HG03039 (cell line): ENCODE results near the gene FMNL3.

Experiments
- ATAC-seq: cut with Tn5 transposase; IDR thresholded peaks from one replicate; pipeline ENCODE4 v1.9.1; 2021; ENCODE audit warnings: mild to moderate bottlenecking, moderate library complexity; ENCODE audit not compliant: unreplicated experiment

FMNL3 gene

GRCh38 chr12:49658276-49658675, 48.9 kb downstream of the FMNL3 start:
- ATAC-seq, result no peak

- no peak for ATAC-seq
Observed at GRCh38 chr12:49655595-49656236, 51.5 kb downstream of the FMNL3 start.

- no peak for ATAC-seq
Observed at GRCh38 chr12:49654715-49655114, 52.5 kb downstream of the FMNL3 start.

DNA sequence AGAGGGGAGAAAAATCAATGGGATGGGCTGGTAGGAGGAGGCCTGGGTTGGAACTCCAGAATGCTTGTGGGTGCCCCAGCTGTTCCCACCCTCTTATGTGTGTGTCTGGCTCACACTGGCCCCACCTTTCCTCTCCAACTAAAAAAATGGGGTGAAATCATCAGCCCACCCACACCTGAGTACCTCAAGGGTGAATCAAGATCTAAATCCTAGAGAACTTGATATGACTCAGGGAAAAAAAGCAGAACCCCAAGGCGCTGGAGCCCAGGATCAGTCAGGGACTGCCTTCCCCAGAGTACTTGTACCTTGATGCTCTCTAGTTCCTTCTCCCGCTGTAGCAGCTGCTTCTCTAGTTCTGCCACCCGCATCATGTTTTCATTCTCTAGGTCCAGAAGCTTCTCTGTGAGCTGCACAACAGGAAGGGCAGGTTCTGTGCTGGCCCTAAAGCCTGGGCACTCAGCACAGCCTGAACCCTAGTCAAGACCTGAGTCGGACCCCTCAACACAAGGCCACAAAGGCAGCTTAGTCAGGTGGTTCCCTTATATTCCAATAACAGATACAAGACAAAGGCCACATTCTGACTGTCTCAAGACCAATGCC, 54.2 kb downstream of the FMNL3 start:
- no peak for ATAC-seq

DNA sequence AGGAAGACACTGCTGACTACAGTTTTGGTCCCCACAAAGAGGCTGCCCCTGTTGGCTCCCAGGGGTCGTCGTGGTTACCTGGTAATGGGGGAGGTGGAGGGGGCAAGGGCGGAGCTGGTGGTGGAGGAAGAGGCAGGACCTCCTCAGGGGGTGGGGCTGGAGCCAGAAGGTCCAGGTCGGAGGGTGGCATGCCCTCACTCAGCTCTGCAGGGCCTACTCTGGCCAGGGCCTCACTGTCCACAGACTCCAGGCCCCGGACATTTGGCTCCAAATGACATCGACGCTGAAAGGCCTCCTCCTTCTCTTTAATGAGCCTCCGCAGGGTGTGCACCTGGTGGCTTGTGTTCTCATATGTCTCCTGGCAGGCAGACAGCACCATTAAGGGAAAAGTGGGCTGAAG, 55.4 kb downstream of the FMNL3 start:
- ATAC-seq, result no peak

- no peak for ATAC-seq
Observed at GRCh38 chr12:49649892-49650291, 57.3 kb downstream of the FMNL3 start.

DNA sequence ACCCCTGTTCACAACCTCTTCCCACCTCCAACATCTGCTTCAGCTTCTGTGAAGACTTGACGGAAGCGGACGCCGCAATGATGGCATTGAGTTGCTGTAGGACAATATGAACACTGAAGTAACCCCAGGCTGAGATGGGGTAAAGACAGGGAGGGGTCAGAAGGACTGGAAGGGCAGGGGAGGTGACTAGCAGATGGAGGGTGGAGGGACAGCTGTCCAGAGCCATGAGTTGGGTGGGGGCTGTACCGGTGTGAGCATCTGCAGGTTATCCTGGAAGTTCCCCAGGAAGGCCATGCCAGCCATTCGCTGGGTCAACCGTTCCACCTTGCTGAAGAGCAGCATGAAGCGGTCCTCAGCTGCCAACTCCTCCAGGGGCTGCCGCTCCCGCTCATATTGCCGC, 57.8 kb downstream of the FMNL3 start:
- ATAC-seq, result no peak

GRCh38 chr12:49648712-49649003, 58.5 kb downstream of the FMNL3 start:
- no peak for ATAC-seq

- ATAC-seq, result no peak
Observed at GRCh38 chr12:49647827-49648711, 59.1 kb downstream of the FMNL3 start.

DNA sequence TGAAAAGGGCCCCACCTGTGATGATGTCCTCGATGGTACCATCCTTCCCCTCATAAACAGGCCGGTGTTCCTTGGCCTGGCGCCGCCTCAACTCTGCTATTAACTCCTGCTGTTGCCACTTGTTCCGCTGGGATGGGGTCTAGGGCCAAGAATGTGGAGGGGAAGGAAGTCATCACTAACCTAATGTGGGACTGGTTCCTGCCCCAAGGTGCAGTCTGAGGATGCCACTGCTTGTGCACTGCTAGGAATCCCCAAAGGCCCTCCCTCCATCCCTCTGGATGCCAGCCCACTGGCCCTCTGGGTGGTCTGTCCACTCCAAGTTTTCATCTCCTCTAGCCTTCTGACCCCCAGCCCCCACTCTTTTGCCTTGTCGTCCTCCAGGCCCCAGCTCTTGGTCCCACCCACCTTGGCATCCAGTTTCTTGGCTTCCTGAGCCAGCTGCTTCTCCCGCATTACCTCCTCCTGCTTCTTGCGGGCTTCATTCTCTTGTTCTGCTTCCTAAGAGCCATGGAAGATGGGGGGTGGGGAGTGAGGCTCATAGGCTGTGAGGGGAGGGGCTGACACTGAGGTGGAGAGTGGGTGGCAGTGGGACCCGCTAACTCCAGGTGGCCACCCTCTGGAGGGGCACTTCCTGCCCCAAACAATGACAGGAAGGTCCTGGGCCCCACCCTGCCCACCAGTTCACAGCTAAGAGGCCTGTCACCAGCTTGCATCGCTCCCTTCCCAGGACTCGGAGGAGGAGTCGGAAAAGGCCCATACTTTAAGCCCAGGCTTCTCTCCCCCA, 60.1 kb downstream of the FMNL3 start:
- no peak for ATAC-seq

- no peak for ATAC-seq
Observed at GRCh38 chr12:49646331-49646830, 60.8 kb downstream of the FMNL3 start.

DNA sequence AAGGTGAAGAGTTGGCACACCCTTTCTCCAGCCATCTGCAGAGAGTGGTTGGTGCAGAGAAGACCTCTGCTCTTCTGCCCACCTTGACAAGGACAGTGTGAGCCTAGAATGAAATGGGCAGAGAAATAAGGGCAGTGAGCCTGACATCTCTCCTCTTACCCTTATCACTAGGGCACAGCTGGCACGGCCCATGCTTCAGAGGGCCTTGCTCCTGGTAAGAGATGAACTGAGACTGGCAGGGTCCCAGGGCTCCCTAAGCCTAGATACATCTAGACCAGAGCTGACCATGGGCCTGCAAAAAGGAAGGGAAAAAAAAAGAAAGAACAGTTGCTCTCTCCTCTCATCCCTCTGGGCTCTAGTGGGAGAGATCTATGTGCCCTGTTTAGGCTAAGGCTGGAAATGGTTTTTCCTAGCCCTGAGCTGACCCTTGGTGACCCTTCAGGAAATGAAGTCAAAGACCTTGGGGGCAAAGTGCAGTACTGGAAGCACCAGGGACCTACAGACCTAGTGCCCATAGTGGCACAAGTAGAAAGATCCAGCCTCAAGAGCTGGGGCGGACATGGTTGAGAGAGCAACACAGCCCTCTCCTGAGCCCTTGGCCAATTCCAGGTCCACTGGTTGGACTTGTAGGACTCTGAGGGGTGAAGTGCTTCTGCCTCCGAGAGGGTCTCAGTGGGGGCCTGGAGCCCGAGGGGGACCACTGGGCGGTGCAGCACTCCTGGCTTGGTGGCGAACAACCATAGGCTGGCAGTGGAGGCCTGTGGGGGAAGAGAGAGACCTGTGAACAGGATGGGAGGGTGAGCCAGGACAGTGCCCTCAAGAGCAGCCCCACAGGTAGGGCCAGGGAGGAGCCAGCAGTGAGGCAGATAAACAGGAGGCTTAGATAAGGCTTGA, 61.8 kb downstream of the FMNL3 start:
- ATAC-seq, result no peak

DNA sequence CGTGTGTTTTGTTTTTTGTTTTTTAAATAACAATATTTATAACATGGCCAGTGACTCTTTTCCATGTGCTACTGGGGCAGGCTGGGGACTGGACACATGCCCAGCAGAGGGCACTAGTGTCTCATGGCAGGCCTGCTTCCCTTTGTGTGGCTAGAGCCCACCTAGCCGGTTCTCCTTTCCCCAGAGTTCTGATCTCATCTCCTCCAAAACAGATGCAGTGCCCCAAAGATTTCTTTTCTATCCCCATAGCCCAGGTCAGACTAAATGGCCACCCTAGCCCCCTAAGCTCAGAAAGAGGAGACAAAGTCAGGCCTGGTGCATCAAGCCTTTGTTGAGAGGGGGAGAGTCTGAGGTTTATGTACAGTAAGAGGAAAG, 62.6 kb downstream of the FMNL3 start:
- ATAC-seq, result no peak

DNA sequence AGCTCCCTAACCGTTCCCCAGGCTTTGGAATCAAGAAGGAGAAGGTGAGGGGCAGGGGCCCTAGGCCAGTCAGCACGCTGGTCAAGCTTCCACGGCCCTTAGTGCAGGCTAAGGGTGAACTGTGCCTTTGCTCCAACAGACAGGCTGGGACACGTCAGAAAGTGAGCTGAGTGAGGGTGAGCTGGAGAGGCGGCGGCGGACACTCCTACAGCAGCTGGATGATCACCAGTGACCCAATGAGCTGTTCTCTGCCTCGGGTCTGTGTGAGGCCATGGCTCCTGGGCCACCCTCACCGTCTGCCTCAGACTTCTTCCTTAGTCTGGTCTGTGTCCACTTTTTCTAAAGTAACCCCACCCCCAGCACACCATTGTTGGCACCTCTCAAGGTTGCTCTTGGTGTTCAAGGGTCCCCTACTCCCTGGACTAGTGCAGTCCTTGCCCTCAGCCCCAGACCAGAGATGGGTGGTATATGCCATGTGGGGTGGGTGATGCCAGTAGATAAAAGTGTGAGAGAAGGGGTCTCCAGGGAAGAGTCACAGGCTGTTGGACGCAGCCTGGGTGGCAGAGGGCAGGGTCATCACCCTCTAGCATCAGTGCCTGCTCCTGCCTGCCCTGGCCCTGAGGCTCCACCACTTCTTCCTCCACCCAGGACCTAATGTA, 63.1 kb downstream of the FMNL3 start:
- no peak for ATAC-seq

DNA sequence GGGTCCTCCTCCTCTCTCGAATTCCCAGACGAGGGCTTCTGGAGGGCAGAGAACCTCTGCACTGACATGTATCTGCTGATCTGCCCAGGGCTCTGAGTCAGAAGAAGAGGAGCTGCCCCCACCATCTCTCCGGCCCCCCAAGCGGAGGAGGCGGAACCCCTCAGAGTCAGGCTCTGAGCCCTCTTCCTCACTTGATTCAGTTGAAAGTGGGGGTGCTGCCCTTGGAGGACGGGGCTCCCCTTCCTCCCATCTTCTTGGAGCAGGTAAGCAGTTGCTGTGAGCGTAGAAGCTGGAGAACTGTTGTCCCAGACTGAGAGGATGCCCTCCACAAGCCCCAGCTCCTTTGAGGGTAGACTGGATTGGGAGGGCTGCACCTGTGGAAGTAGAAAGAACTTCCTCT, 64.1 kb downstream of the FMNL3 start:
- no peak for ATAC-seq

GRCh38 chr12:49642370-49642802, 64.8 kb downstream of the FMNL3 start:
- no peak for ATAC-seq

DNA sequence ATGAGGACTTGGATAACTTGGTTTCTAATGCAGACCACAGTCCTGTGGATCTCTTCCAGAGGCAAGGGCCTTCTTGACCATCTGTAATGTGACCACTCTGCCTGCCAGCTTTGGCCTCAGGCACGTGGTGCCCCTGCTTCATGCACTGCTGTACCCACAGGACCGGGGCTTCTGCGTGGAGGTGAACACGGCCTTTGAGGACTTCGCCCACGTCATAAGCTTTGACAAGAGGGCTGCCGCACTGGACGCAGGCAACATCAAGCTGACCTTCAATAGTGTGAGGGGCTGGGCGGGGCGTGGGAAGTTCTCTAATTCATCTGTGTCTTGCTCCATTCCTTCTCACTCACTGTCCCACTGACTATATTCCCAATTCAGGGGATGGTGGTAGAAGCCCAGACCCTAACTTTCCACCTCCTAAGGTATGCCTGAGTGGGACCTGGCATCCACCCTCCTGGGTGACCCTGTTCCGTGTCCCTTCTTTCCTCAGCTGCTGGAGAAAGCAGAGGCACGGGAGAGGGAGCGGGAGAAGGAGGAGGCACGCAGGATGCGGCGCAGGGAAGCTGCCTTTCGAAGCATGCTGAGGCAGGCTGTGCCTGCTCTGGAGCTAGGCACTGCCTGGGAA, 65.3 kb downstream of the FMNL3 start:
- no peak for ATAC-seq

DNA sequence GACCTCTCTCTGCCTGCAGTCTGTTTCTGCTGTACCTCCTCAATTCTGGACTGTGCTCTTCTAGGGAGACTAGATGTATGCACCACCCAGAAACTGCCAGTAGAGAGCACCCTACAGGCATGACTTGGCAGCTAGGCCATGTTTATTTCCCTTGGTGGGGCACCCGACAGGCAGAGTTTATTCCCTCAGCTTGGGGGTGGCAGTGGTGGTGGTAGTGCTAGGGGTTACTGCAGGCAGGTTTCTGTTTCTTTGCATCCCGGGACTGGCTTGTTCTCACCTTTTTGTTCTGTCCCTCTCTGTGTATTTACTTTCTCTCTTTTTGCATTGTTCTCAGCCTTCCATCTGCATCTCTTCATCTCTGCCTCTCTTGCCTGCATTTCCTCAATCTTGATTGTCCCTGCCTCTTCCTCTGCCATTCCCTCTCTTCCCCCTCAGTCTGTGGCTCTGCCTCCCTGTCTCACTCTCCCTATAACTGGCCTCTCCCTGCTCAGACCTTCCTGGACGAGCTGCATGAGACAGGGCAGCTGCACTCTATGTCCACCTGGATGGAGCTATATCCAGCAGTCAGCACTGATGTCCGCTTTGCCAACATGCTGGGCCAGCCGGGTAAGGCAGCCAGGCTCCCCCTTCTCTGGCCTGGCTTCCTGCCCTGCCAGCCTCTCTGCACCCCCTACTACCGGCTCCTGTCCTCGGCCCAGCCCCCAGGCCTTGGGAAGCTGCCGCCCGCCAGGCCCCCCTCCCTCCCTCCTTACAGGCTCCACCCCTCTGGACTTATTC, 70.0 kb downstream of the FMNL3 start:
- ATAC-seq, result no peak

DNA sequence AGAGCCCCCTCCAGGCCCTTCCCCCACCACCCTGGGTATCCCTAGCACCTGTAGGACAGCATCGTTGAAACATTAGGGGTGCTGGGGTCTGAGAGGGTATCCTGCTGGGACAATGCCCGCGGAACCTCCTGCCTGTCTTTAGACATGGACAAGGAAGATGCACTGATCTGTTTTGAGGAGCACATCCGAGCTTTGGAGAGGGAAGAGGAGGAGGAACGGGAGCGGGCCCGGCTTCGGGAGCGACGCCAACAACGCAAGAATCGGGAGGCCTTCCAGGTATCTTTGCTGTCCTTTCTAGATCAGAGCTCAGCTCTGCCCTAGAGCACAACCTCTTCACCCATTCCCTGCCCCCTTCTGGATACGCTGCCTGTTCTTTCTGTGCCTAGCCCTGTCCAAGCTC, 70.6 kb downstream of the FMNL3 start:
- ATAC-seq, result no peak
